SK-N-SH treated with all-trans-retinoic acid at 6 μM for 48 hours (cell line): ENCODE results near the gene ZNF484.

Experiments
- ISL1 ChIP-seq: fragments of 250-450 bp; sonication (Bioruptor Pico); IDR thresholded peaks from 2 replicates; pipeline ENCODE4 v2.1.2; 2022; ENCODE audit warnings: mild to moderate bottlenecking, moderate library complexity
- ZC3H10 ChIP-seq: fragments of 250-450 bp; sonication (Bioruptor Pico); IDR thresholded peaks from 2 replicates; pipeline ENCODE4 v1.5.1; 2021; ENCODE audit warnings: mild to moderate bottlenecking, moderate library complexity
- ZFP3 ChIP-seq: fragments of 250-450 bp; sonication (Bioruptor Pico); IDR thresholded peaks from 2 replicates; pipeline ENCODE4 v1.5.0; 2020; ENCODE audit warnings: mild to moderate bottlenecking, moderate library complexity
- ZFP30 ChIP-seq: fragments of 450-650 bp; formaldehyde crosslinking; IDR thresholded peaks from 2 replicates; pipeline ENCODE4 v1.5.0; 2022; ENCODE audit warnings: mild to moderate bottlenecking, moderate library complexity
- ZNF8 ChIP-seq: fragments of 450-650 bp; formaldehyde crosslinking; IDR thresholded peaks from 2 replicates; pipeline ENCODE4 v1.5.0; 2020; ENCODE audit warnings: mild to moderate bottlenecking, moderate library complexity
- TF ChIP-seq, protein P1 (sequence below): fragments of 250-450 bp; sonication (Bioruptor Pico); IDR thresholded peaks from 2 replicates; pipeline ENCODE4 v1.8.0; 2020; ENCODE audit warnings: mild to moderate bottlenecking, moderate library complexity, borderline replicate concordance

DNA sequence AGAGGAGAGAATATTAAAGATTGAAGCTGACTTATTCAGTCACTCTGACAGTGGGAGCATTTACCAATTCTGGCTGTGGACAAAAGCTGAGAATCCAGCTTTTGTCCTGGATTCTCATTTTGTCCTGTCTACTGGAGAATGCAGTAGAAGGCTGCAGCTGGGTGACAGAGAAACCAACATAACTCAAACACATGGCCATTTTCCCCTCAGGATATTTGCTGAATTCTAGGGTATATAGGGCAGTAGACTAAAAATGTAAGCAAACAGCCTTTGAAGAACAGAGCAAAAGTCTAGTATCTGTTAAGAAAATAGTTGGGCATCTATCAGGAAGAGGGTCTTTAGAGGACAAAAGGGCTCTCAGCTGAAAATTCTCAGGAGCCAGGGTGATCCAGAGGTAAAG lies 20.6 kb downstream of the ZNF484 start:
- TF ChIP-seq ISL1 (CRISPR knock-in tag) (no peak), ZNF8 (no peak), ZC3H10 (CRISPR knock-in tag) (no peak), ZFP3 (CRISPR knock-in tag) (no peak), ZFP30 (CRISPR knock-in tag) (no peak)
- TF ChIP-seq, protein P1, sequence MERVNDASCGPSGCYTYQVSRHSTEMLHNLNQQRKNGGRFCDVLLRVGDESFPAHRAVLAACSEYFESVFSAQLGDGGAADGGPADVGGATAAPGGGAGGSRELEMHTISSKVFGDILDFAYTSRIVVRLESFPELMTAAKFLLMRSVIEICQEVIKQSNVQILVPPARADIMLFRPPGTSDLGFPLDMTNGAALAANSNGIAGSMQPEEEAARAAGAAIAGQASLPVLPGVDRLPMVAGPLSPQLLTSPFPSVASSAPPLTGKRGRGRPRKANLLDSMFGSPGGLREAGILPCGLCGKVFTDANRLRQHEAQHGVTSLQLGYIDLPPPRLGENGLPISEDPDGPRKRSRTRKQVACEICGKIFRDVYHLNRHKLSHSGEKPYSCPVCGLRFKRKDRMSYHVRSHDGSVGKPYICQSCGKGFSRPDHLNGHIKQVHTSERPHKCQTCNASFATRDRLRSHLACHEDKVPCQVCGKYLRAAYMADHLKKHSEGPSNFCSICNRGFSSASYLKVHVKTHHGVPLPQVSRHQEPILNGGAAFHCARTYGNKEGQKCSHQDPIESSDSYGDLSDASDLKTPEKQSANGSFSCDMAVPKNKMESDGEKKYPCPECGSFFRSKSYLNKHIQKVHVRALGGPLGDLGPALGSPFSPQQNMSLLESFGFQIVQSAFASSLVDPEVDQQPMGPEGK (CRISPR knock-in tag), result no peak
